ENCODE results near the gene NR6A1. TPM values are rescaled to one million over a fixed set of nuclear protein-coding genes. Genes with fewer than 3 reads are reported as not detected.

The NR6A1 gene
- total and polyA plus RNA-seq, 2 of the 8 experiments (the other 6 are each of a cell fraction or from before 2014, with no cell fraction given): 93.2 to 237 TPM

GRCh38 chr9:124632077-124632621 lies 139.0 kb downstream of the NR6A1 start:
- Histone ChIP-seq H2AFZ (ENCODE audit: low read length) (no peak overlapping the region), H2BK5ac (ENCODE audit: low read depth, low read length) (no peak overlapping the region), H3K23me2 (ENCODE audit: low read depth, low read length) (no peaks in the 10 kb centered on the region), H3K27ac (ENCODE audit: low read depth, low read length) (no peak overlapping the region), H3K23ac (ENCODE audit: insufficient read length) (no peak overlapping the region), H3K79me2 (ENCODE audit: control insufficient read depth in 1 of 2, insufficient read depth in 2 of 2, low read length in 2 of 2) (peaks cover 0 to 8% of the 10 kb centered on the region in 2 experiments; a peak in 2 of 4 replicates), H3K56ac (replicated peaks; ENCODE audit: insufficient read length, low read depth, low read length) (no peak overlapping the region), H3K4ac (replicated peaks; ENCODE audit: insufficient read length, low read depth, low read length) (no peak overlapping the region), H4K5ac (ENCODE audit: insufficient read length, low read depth, low read length) (no peak overlapping the region), H2BK20ac (ENCODE audit: low read length) (no peak overlapping the region), H3K27me3 (replicated peaks in 1 of 4; ENCODE audit: control insufficient read depth in 3 of 4, extremely low read depth in 1 of 4, insufficient read depth in 3 of 4, low read length in 3 of 4) (no peaks in the 10 kb centered on the region), H3K4me1 (replicated peaks in 1 of 4; ENCODE audit: control insufficient read depth in 3 of 4, insufficient read depth in 4 of 4, low read length in 3 of 4) (no peaks in the 10 kb centered on the region; a peak in 1 of 7 replicates), H3K18ac (ENCODE audit: extremely low read depth, low read length) (no peak overlapping the region), H2AK5ac (ENCODE audit: low read depth, low read length) (no peak overlapping the region), H3K36me3 (ENCODE audit: control insufficient read depth in 2 of 4, insufficient read depth in 4 of 4, low read length in 3 of 4) (no peaks in the 10 kb centered on the region; a peak in 1 of 8 replicates), H4K8ac (ENCODE audit: extremely low read depth, insufficient read depth, low read length) (no peak overlapping the region), H2BK15ac (ENCODE audit: low read length) (no peak overlapping the region), H3K14ac (ENCODE audit: insufficient read length) (no peak overlapping the region), H4K20me1 (replicated peaks in 1 of 2; ENCODE audit: control insufficient read depth in 1 of 2, insufficient read depth in 2 of 2, low read length in 2 of 2) (no peaks in the 10 kb centered on the region), H3K79me1 (ENCODE audit: low read depth, low read length) (no peaks in the 10 kb centered on the region), H2BK120ac (replicated peaks; ENCODE audit: low read depth, low read length) (no peak overlapping the region), H3K4me2 (ENCODE audit: insufficient read depth in 1 of 2, low read depth in 2 of 2, low read length in 2 of 2) (no peak overlapping the region), H4K91ac (replicated peaks; ENCODE audit: insufficient read length, low read length) (no peak overlapping the region), H3K4me3 (ENCODE audit: extremely low read depth in 1 of 4, insufficient read depth in 2 of 4, low read depth in 3 of 4, low read length in 4 of 4) (no peak overlapping the region), H3K9ac (replicated peaks in 1 of 4; ENCODE audit: extremely low read depth in 1 of 4, low read depth in 3 of 4, low read length in 3 of 4) (no peak overlapping the region), H2BK12ac (ENCODE audit: low read depth, low read length) (no peak overlapping the region), H3K9me3 (ENCODE audit: insufficient read depth in 2 of 2, low read depth in 1 of 2, low read length in 1 of 2) (no peaks in the 10 kb centered on the region)
- ChIA-PET CTCF (ENCODE audit: partially characterized antibody) (interaction anchor here (0.9 to 1.6 kb wide), 7 partner anchors 9 to 141 kb away, joined by 3 to 5 read pairs (median 4); no protein-coding TSS in a partner anchor), POLR2A (ENCODE audit: partially characterized antibody) (interaction anchor here (0.9 to 1.2 kb wide), 2 partner anchors 8 to 27 kb away, joined by 3 read pairs; no protein-coding TSS in a partner anchor)
- TF ChIP-seq BCL11A (IDR thresholded peaks at IDR 0.05; ENCODE audit: low read depth in 2 of 2, low read length in 2 of 2) (no peak), SIRT6 (IDR thresholded peaks at IDR 0.05; ENCODE audit: low read length) (no peak)
- 91% methylated on average over 5 of the region's 5 CpGs; no CpG with 5 or more reads in 1 of the 2 experiments for WGBS, 2 experiments (ENCODE audit: extremely low coverage in 1 of 2, insufficient coverage in 1 of 2, insufficient read length in 1 of 2, insufficient replicate concordance in 2 of 2, low coverage in 1 of 2, low lambda C conversion rate in 2 of 2, missing lambda C conversion rate in 1 of 2)
- FAIRE-seq: no peak
- no peak for DNase-seq (ENCODE audit: low read depth in 1 of 2, low spot score in 2 of 2)

Measured in H1 (cell line).